ENCODE data around the gene HAPSTR1.

Gene HAPSTR1

DNA sequence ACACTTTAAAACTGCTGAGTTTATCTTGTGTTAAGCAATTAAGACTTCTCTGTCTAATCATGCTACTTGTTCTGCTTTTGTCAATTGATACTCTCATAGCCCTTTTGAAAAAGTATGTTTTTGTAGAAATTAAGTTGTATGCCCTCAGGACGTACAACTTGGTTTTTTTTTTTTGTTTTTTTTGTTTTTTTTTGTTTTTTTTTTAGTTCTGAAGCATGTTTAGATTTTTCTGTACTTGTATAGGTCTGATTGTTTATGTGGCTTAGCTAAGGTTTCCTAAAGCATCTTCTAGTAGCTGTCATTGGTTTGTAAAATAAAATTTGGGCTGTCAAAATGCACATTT lies 21.4 kb downstream of the HAPSTR1 start:
- no peak overlapping the region for H3K4me3 ChIP-seq (replicated peaks in 1 of 2; ENCODE audit: low read depth in 2 of 2, low read length in 2 of 2)
- TF ChIP-seq, protein P1, sequence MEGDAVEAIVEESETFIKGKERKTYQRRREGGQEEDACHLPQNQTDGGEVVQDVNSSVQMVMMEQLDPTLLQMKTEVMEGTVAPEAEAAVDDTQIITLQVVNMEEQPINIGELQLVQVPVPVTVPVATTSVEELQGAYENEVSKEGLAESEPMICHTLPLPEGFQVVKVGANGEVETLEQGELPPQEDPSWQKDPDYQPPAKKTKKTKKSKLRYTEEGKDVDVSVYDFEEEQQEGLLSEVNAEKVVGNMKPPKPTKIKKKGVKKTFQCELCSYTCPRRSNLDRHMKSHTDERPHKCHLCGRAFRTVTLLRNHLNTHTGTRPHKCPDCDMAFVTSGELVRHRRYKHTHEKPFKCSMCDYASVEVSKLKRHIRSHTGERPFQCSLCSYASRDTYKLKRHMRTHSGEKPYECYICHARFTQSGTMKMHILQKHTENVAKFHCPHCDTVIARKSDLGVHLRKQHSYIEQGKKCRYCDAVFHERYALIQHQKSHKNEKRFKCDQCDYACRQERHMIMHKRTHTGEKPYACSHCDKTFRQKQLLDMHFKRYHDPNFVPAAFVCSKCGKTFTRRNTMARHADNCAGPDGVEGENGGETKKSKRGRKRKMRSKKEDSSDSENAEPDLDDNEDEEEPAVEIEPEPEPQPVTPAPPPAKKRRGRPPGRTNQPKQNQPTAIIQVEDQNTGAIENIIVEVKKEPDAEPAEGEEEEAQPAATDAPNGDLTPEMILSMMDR (IDR thresholded peaks at IDR 0.05; ENCODE audit: low read depth, low read length): no peak
- DNase-seq (ENCODE audit: low read depth in 2 of 2): no peak

DNA sequence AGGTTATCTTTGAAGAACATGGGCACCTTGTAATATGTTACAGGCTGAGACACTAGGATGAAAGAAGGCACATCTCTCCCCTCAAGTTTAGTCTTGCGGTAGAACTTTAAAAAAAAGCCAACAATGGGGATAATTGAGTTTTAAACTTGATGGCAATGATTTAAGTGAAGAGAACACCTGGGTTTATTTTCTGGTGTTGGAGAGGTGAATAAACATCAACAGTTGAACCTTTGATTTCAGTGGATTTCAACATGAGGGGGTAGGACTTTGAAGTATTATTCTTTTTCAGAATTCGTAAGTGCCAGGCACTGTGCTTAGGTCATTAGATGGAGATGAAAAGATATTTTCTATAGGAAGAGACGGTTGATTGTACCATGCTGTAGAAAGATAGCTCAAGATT lies 22.3 kb downstream of the HAPSTR1 start:
- TF ChIP-seq, protein P1 (IDR thresholded peaks at IDR 0.05; ENCODE audit: low read depth, low read length): no peak
- H3K4me3 ChIP-seq (replicated peaks in 1 of 2; ENCODE audit: low read depth in 2 of 2, low read length in 2 of 2): no peak overlapping the region
- no peak for DNase-seq (ENCODE audit: low read depth in 2 of 2)

DNA sequence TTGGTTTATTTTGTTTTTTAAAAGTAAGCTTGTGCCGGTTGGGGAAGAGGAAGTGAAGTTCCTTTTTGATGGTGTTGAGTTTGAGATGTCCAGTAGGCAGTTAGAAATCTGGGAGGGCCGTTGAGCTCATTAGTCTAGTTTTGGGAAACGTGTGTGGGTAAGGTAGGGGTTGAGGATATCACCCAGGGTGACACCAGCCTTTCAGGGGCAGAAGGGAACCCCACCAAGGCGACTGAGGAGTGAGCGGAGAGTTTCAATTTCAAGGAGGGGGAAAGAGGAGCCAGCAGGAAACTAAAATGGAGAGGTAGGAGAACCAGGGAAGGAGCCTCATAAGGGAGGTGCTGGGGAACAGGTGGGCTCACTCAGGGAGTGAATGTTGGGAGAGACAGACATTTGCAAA lies 22.7 kb downstream of the HAPSTR1 start:
- TF ChIP-seq, protein P1 (IDR thresholded peaks at IDR 0.05; ENCODE audit: low read depth, low read length): no peak
- DNase-seq (ENCODE audit: low read depth in 2 of 2): no peak
- H3K4me3 ChIP-seq (replicated peaks in 1 of 2; ENCODE audit: low read depth in 2 of 2, low read length in 2 of 2): no peak overlapping the region

DNA sequence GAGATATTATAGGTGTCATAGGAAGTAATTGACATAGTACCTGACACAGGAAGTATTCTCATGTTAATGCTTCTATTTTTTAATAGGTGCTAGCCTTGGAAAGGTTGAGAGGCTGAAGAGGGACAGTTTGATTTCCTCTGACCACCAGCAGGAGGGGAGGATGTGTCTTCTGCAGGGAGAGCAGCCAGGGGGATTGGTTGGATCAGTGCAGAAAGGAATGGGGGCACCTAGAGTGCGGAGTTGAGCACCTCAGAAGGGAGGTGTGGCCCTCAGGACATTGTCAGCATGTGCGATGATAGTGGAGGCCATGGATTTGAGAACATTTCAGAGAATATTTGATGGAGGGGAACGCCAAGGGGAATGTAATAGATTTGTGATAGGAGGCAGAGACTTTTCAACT lies 23.4 kb downstream of the HAPSTR1 start:
- H3K4me3 ChIP-seq (replicated peaks in 1 of 2; ENCODE audit: low read depth in 2 of 2, low read length in 2 of 2): no peak overlapping the region
- no peak for DNase-seq (ENCODE audit: low read depth in 2 of 2)
- TF ChIP-seq, protein P1 (IDR thresholded peaks at IDR 0.05; ENCODE audit: low read depth, low read length): no peak

DNA sequence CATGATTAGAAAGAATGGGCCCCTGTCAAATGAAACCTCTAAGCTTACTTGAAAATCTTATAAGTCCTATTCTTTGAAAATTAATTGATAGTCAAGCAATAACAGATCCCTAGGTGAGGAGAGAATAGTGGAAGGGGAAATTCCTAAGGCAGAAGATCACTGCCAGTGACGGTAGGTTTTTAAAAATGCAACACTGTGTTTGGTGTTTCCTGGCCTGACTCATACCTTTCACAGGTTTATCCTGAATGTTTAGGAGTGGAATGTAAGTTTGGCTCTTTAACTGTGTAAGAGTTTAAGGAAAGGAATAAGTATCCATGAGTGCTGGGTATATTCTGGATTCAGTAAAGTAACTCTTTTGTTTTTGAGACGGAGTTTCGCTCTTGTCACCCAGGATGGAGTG lies 23.8 kb downstream of the HAPSTR1 start:
- no peak overlapping the region for H3K4me3 ChIP-seq (replicated peaks in 1 of 2; ENCODE audit: low read depth in 2 of 2, low read length in 2 of 2)
- TF ChIP-seq, protein P1 (IDR thresholded peaks at IDR 0.05; ENCODE audit: low read depth, low read length): no peak
- DNase-seq (ENCODE audit: low read depth in 2 of 2): peak in 1 of 2 donors; percentile 60

DNA sequence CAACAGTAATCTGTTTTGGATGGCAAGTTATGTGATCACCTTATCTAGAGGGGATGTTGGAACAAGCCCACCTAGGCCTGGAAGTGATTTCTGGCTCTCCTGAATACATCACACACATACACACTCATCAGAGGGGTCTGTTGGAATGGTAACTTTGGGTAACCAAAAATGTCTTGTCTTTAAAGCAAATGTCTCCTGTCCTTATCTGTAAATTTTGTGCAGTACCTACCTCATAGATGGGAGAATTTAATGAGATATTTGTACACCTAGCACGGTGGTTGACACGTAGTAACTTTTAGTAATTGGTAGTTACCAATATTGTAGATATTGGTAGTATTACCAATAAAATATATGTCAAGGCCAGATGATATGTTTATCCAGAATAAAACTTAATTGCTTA lies 24.7 kb downstream of the HAPSTR1 start:
- no peak overlapping the region for H3K4me3 ChIP-seq (replicated peaks in 1 of 2; ENCODE audit: low read depth in 2 of 2, low read length in 2 of 2)
- TF ChIP-seq, protein P1 (IDR thresholded peaks at IDR 0.05; ENCODE audit: low read depth, low read length): no peak
- no peak for DNase-seq (ENCODE audit: low read depth in 2 of 2)

DNA sequence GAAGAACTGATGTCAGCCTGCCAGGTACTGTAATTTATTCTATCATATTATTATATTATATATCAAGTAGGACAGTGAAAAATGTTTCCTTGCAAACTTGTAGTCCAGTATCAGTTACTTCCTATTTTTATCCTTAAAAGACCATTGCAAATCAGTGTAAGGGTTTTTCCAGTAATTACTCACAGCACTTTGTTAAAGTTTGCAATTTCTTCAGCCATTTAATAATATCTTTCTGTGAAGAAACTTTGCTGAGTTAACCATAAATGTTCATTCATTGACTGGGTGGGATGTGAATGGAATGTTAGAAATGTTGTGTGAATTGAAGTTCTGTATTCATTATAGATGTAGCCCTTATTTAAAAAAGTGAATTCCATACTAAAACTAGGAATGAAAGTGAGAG lies 26.7 kb downstream of the HAPSTR1 start:
- TF ChIP-seq, protein P1 (IDR thresholded peaks at IDR 0.05; ENCODE audit: low read depth, low read length): no peak
- no peak overlapping the region for H3K4me3 ChIP-seq (replicated peaks in 1 of 2; ENCODE audit: low read depth in 2 of 2, low read length in 2 of 2)
- DNase-seq (ENCODE audit: low read depth in 2 of 2): no peak
